Stimulated activated CD4-positive, alpha-beta T cell treated with anti-CD3 and anti-CD28 coated beads, TNF-alpha, amount 100 ng/mL, for 4 hours (primary cell): Measurements from ENCODE around the gene TUBGCP5.
A peak's percentile ranks its signal among the peaks of the same experiment; 100 is the strongest.
"Not testable (repeated sequence)": the region's sequence is repeated elsewhere in the genome, so short reads cannot be mapped to it uniquely, and the experiment has no call there.

Experiments
- DNase-seq, 3 experiments: peaks; one replicate each; pipeline ENCODE4 v3.0.0-alpha.2; 2020; ENCODE audit warnings: low read depth in 3 of 3

The TUBGCP5 gene

DNA sequence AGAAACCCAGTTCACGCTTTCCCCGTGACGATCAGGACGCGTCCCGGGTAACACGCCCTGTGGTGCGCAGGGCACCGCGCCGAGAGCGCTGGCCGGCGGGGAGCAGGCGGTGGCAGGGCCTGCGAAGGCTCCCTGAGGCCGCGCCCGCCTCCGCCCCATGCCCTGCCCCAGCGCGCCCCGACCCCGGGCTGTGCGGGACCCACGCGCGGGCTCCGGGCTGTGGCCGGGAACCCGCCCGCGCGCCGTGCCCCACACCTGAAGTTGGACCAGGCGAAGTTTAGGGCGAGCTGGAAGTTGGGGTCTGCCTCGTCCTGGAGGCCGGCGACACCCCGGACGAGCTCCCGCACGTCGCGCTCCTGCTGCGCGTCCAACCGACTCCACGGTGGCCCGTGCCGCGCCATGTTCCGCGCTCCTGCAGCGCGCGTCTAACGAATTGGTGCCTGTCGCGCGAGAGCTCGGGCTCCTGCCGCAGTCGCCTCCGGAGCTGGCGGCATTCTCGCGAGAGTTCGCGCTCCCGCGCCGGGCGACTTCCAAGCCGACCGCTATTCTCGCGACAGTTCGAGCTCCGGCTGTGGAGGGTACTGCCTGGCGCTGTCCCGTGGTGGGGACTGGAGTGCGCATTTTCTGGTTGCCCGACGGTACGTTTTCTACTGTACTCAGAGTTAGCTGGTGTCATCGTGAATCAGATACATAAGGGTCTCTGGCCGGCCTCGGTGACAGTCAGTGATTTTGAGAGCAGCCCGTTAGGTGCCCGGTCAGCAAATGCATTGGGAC lies at the start of gene TUBGCP5:
Gene TUBGCP5, minus strand, starts transcription at position 427 of the 774 bp plus-strand sequence. Its CDS starts 26 bp downstream, at position 401.
- DNase-seq = peak; percentile 90 to 95 (median 91)

DNA sequence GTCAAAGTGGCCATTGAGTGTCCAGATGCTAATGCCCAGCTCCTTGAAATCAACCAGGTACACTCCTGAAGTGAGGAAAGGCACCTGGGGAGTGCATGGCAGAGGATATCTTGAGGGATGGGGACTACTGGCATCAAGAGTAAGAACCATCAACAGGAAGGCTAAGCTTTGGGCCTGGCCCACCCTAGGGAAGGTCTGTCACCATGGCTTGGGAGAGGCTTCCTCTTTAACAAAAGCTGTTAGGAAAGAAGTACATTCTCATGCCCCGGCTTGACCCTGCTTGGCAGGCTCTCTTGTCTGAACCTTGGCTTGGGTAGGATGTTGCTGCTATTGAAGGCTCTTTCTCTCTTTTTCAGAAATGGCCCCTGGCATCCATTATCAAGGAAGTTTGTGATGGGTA lies 43.7 kb upstream of the TUBGCP5 start:
- no peak for DNase-seq

DNA sequence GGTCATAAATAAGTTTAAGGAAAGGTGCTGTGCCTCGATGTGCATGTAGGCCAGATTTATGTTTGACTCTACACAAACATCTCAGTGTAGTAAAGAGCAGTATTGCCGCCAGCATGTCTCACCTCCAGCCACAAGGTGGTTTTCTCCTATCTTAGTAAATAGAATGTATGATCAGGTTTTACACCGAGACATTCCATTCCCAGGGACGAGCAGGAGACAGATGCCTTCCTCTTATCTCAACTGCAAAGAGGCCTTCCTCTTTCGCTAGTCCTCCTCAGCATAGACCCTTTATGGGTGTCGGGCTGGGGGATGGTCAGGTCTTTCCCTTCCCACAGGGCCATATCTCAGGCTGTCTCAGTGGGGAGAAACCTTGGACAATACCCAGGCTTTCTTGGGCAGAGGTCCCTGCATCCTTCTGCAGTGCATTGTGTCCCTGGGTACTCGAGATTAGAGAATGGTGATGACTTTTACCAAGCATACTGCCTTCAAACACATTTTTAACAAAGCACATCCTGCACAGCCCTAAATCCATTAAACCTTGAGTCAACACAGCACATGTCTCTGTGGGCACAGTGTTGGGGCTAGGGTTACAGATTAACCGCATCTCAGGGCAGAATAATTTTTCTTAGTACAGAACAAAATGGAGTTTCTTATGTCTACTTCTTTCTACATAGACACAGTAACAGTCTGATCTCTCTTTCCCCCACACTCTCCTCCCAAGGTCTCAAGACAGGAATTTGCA lies 42.8 kb upstream of the TUBGCP5 start:
- DNase-seq = not testable (repeated sequence)

DNA sequence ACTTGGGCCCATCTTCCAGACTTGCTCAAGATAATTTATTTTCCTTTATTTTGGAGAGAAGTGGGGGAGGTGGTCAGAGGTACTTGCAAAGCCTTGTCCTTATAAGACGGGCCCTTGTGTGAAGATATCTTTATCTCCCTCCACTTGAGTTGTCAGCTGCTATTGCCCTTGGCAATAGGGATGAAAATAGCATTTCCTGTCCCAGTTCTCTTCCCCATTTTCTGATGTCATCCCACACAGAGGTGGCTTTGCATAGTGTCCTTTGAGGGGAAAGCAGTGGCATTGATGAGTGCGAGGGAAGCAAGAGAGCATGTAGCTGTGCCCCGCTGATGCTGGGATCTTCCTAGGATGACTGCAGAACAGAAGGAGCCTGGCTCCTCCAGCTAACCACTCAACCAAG lies 41.9 kb upstream of the TUBGCP5 start:
- no peak for DNase-seq

DNA sequence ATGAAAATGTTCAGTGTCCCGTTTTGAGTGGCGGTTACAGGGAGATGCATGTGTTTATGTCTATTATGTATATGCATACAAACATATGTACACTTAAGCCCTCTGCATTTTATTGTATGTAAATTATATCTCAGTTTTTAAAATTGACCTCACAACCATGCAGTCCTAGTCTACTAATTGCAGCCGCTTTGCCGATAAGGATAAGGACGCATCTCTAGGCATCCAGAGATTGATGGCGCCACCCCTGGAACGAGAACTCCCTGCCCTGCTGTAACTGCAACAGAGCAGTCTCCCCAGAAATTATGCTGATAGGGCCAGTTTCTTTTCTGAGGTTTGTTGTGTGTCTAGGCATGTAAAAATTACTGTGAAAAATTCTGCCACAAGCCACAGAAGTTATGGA lies 40.4 kb upstream of the TUBGCP5 start:
- DNase-seq = no peak

DNA sequence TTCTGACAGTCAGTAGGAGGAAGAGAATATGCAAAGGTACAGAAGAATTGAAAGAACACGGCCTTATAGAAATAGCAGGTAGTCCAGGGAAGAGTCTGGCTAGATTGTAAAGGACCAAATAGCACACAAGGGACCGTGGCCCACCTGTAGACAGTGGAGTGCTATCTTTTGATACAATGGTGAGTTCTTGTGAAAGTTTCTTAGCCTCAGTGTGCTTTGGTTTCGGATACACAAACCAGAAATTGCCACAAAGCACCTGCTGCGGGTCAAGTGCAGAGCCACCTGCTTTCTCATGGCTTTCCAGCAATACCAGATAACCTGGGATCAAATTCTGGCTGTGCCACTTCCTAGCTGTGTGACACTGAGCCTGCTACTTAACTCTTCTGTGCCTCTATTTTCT lies 36.6 kb upstream of the TUBGCP5 start:
- no peak for DNase-seq

DNA sequence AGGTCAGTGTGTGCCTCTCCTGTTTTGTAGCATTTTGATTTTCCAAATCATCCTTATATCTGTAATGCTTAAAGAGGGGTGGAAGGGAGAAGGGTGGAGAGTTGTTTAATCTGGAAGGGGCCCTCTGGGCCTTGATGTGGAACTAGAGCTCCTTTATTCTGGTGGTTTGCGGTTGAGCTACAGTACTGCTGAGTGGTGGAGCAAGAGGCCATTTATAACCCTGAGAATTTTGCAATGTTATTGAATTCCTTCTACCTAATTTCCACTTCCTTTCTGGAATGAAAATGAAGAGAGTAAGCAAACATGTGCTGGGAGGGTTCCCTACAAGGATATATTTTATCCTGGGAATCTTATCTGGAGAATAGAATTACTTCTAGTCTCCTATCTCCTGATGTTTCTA lies 35.3 kb upstream of the TUBGCP5 start:
- DNase-seq = no peak

DNA sequence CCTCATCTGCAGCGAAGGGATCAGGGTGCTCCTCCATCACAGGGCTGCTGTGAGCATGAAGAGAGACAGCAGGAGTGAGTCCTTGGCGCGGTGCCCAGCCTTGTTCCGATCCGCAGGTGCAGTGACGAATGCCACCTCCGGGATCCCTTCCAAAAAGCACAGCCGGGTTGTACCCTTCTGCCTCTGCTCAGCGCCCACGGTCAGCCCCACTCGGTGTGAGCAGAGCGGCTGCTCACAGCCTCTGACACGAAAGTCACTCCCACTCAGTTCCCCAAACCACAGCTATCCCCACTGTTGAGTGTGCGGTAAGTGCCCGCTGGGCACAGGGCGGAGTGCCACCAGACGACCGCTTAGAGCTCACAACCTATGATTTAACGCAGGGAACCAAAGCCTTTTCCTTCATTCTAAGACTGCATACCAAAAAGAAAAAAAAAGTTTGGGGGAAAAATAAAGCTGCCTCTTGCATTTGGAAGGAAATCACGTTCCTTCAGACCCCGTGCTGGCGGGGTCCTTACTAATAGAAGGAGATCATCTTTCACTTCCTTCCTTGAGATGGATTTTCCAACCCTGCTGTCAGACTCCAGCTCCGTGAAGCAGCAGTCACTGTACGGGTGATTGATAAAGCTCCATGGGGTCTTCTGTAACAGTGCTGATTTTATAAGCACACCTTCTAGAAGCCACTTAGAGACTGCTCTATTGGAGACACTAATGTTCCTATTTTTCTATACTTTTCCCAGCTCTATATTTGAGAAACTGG lies 34.7 kb upstream of the TUBGCP5 start:
- DNase-seq = no peak

DNA sequence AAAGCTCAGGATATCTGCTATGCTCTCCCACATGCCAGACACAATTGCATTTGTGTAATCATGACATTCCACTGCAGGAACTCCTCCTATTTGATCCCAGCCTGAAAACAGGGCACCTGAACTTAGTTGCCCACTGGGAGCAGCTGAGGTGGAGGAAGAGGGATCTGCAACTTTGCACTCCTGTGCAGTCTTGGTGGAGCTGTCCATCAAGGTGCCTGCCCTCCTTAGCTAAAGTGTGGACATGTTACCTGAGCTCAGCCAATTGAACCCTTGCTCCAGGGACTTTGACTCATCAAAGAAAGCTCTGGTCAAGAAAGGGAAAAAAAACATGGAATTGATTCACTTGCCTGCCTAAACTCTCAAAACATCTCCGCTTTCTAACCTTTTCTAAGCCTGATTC lies 33.3 kb upstream of the TUBGCP5 start:
- no peak for DNase-seq

DNA sequence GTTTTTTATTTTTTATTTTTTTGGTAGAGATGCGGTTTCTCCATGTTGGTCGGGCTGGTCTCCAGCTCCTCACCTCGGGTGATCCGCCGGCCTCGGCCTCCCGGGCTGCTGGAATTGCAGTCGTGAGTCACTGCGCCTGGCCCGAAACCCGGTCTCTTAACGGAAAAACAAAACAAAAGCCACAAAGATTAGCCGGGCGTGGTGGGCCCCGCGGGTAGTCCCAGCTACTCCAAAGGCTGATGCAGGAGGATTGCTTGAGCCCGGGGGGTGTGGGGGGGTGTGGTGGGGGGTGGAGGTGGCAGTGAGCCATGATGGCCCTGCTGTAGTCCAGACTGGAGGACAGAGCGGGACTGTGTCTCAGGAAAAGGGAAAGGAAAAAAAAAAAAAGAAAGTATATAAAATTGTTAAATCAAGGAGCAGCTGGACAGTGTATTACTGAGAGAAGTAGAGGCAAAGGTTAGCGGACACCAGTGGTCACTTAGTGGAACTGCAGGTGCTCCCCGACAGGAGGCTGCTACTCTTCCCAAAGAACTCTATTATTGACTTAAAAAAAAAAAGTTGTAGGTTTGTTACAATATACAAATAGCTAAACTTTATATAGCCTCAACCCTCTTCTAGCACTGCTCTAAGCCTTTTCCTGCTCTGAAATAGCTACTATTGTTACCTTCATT lies 30.3 kb upstream of the TUBGCP5 start:
- DNase-seq = no peak

DNA sequence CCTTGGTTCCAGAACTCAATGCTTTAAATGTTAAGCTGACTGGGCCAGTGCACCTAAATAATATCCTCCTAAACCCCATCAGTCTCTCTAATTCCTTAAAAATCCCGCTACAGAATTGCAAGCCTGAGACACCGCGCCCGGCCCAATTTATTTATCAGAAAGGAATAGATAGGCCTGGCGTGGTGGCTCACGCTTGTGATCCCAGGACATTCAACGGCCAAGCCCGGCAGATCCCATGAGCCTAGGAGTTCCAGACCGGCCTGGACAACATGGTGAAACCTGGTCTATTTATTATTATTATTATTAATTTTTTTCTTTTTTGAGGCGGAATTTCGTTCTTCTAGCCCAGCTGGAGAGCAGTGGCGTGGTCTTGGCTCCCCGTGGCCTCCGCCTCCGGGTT lies 28.0 kb upstream of the TUBGCP5 start:
- DNase-seq = no peak

DNA sequence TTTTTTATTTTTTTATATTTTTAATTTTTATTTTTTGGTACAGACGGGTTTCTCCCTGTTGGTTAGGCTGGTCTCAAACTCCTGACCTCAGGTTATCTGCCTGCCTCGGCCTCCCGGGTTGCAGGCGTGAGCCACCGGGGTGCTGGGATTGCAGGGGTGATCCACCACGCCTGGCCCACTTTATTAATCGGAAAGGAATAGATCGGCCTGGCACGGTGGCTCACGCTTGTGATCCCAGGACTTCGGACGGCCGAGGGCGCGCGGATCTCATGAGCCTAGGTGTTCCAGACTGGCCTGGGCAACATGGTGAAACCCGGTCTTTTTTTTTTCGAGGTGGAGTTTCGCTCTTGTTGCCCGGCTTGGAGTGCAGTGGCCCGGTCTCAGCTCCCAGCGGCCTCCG lies 26.5 kb upstream of the TUBGCP5 start:
- no peak for DNase-seq

DNA sequence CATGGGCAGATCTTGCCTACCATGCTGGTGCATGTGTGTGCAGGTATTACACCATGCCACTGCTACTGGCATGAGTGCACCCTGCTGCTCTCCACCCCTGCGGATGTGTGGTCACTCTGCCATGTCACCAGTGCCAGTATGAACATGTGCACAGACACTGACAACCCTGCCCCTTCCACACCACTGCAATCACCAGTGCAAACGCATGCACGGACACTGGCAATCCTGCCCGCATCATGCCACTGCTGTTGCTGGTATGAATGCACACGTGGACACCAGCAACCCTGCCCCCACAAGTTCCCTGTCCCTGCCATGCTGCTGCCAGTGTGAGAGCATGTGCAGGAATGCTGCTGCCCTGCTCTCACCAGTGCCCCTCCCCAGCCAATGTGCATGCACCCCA lies 24.8 kb upstream of the TUBGCP5 start:
- DNase-seq = no peak

DNA sequence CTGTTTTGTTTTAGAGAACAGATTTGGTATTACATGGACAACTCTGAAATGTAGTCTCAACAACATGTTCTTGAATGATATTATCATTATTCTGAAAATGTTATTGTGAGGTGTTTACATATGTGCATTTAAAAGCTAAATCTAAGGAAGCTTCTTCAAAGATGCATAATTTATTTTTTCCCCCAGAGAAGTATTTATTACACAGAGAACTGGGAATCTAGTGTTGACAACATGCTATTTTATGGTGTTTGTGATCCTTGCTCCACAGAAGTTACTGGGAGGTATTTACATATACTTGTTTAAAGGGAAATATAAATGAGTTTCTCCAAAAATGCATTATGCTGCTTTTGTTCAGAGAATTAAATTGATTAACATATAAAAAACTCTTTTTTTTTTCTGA lies 18.3 kb upstream of the TUBGCP5 start:
- no peak for DNase-seq

DNA sequence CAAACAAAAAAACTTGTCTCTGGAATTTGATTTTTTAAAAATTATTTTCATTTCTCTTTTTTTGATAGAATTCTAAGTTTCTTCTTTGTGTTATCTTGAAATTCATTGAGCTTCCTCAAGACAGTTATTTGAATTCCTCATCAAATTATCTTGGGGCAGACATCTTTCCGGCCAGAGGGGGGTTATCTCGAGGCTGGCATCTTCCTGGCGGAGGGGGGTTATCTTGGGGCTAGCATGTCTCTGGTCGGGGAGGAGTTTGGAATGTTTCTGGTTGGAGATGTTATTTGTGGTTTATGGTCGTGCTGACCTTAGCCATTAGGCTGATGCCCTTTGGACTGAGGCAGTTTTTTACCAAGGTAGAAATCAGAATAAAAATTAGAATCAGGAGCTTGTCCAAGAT lies 15.9 kb upstream of the TUBGCP5 start:
- no peak for DNase-seq

DNA sequence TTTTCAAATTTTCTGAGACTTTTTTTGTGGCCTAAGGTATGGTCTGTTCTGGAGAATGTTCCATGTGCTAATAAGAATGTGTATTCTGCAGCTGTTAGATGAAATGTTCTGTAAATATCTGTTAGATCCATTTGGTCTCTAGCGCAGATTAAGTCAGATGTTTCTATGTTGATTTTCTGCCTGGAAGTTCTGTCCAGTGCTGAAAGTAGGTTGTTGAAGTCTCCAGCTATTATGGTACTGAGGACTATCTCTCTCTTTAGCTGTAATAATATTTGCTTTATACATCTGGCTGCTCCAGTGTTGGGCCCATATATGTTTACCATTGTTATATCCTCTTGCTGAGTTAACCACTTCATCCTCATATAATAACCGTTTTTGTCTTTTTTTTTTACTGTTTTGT lies 13.2 kb upstream of the TUBGCP5 start:
- DNase-seq = no peak

DNA sequence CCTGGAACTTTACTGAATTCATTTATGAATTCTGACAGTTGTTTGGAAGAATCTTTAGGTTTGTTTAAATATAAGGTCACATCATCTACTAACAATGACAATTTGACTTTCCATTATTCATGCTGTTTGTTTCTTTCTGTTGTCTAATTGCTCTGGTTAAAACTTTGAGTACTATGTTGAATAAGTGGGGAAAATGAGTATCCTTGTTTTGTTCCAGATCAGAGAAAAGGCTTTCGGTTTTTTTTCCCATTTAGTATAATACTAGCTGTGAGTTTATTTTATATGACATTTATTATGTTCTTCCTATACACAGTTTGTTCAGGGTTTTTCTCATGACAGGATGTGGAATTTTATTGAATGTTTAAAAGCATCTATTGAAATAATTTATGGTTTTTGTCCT lies 11.3 kb upstream of the TUBGCP5 start:
- DNase-seq = no peak

DNA sequence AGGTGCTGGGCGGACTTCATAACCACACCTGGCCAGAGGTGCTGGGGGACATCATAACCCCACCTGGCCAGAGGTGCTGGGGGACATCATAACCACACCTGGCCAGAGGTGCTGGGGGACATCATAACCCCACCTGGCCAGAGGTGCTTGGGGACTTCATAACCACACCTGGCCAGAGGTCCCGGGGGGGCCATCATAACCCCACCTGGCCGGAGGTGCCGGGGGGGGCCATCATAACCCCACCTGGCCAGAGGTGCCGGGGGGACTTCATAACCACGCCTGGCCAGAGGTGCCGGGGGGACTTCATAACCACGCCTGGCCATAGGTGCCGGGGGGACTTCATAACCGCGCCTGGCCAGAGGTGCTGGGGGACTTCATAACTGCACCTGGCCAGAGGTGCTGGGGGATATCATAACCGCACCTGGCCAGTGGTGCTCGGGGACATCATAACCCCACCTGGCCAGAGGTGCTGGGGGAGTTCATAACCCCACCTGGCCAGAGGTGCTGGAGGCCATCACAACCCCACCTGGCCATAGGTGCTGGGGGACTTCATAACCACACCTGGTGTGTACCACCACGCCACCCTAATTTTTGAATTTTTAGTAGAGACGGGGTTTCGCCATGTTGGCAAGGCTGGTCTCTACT lies 10.7 kb upstream of the TUBGCP5 start:
- DNase-seq = no peak

DNA sequence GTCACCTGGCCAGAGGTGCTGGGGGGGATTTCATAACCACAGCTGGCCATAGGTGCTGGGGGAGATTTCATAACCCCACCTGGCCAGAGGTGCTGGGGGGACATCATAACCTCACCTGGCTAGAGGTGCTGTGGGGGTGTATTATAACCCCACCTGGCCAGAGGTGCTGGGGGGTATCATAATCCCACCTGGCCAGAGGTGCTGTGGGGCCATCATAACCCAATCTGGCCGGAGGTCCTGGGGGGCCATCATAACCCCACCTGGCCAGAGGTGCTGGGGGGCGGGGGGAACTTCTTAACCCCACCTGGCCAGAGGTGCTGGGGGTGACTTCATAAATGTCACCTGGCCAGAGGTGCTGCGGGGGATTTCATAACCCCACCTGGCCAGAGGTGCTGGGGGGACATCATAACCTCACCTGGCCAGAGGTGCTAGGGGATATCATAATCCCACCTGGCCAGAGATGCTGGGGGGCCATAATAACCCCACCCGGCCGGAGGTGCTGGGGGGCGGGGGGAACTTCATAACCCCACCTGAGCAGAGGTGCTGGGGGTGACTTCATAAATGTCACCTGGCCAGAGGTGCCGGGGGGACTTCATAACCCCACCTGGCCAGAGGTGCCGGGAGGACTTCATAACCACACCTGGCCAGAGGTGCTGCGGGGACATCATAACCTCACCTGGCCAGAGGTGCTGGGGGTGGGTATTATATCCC lies 9.4 kb upstream of the TUBGCP5 start:
- DNase-seq = not testable (repeated sequence)

DNA sequence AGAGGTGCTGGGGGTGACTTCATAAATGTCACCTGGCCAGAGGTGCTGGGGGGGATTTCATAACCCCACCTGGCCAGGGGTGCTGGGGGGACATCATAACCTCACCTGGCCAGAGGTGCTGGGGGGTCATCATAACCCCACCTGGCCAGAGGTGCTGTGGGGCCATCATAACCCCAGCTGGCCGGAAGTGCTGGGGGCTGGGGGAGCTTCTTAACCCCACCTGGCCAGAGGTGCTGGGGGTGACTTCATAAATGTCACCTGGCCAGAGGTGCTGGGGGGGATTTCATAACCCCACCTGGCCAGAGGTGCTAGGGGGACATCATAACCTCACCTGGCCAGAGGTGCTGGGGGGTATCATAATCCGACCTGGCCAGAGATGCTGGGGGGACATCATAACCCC lies 4.6 kb upstream of the TUBGCP5 start:
- not testable (repeated sequence) for DNase-seq

DNA sequence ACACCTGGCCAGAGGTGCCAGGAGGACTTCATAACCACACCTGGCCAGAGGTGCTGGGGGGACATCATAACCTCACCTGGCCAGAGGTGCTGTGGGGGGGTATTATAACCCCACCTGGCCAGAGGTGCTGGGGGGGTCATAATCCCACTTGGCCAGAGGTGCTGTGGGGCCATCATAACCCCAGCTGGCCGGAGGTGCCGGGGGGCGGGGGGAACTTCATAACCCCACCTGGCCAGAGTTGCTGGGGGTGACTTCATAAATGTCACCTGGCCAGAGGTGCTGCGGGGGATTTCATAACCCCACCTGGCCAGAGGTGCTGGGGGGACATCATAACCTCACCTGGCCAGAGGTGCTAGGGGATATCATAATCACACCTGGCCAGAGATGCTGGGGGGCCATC lies 4.2 kb upstream of the TUBGCP5 start:
- not testable (repeated sequence) for DNase-seq
